T-helper 9 cell (primary cell): ENCODE results near the gene NPRL2.

Experiments used
- DNase-seq: peaks from one replicate; pipeline ENCODE4 v3.0.0-alpha.2; 2020

Gene NPRL2

DNA sequence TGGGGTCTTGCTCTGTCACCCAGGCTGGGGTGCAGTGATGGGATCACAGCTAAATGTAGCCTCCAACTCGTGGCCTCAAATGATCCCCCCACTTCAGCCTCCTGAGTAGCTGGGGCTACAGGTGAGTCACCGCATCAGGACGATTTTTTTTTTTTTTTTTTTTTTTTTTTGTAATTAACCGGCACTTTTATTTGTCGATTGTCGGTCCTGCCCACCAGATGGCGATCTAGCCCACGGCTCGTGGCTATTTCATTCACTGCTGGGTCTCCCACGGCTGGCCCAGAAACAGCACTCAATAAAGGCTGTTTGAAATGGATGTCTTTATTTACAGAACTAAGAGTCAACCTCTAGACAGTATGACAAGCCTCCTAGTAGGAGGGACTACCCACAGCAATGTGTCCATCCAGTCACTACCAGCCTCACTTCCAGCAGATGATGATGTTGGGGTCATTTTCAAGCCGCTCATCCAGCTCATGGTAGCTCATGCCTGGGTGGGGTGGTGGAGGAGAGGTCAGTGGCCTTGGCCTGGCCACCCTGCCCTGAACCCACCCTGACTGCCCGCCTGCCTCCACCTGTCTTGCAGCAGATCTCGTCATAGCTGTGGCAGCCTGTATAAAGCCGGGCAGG lies 3.3 kb downstream of the NPRL2 start:
- DNase-seq = peak; percentile 68

DNA sequence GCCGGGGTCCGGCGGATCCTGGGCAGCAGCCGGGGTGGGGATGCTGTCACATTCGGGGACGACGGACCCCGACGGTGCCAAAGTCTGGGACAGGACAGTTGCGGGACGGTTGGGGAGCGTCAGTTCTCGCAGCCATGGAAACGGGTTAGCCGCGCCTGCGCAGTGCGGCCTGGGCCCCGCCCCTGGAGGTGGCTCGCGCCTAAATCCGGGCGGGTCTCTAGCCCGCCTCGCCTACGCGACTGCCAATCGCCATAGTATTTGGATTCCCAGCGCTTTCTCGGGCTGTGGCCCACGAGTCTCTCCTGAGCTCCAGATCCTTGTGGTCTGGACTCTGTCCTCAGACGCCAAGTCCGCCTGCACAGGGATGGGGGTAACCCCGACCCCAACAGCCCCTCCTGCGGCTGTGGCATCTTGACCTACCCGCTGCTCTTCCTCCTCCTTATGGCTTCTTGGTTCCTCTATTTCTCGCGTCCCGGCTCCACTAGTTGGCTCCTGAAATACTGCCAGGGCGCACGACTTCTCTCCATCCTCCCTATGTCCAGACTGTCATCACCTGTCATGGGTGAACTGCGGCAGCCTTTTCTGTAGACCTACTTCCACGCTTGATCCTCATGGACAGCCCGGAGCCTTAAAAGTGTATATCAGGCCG lies 4.9 kb downstream of the NPRL2 start, which contains the start of gene ZMYND10:
TSS of gene ZMYND10 (minus strand) at position 147 of the 649 bp plus-strand sequence. CDS start 153 bp downstream, outside the sequence.
- peak; percentile 73 for DNase-seq

DNA sequence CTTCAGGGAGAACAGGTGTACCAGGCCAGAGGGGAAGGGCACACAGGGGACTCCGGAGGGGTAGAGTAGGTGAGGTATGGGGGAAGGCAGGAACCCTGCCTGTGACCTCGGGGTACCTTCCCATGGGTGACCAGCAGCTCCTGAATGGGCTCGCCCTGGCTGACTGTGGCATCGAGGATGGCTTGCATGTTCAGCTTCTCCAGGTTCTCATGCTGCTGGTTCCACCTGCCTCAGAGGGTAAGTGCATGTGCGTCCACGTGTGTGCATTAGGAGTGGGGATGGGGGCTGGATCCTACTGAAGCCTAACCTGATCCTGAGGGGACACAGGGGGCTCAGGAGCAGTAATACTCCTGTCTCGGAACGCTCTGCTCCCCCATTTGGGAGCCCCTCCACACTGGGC lies 5.6 kb downstream of the NPRL2 start:
- DNase-seq = no peak

DNA sequence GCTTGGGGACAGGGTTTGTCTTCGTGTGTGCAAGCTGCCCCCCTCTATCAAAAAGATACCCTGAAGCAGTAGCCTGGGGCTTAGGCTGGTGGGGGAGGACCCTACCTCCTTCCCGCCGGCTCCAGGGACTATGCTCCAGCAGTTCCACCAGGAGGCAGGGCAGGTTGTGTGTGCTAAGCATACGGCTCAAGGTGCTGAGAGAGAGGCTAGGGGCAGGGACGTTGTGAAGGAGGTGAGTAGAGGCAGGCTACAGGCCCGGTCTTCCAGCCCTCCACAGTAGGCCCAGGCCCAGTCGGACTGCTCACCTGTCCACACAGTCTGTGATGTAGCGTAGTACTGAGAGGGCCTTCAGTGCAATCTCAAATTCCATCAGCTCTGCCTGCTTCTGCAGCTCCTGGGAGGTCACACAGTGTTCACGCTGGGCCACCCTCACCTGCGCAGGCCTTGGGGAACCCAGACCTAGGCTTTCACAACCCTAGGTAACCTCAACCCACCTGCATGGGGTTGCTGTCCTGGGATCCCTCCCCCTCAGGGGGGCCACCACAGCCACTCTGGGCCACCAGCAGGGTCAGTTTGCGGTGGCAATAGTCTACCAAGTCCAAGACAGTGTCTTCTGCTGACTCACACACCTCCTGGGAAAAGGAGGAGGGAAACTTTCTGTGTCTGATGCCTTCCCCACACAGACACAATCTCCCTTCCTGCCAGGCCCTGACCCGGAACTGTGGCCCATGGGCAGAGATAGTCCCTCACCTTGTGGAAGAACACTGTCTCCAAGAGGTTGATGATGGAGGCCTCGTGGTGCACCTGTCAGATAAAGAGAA lies 7.6 kb downstream of the NPRL2 start:
- DNase-seq = no peak

DNA sequence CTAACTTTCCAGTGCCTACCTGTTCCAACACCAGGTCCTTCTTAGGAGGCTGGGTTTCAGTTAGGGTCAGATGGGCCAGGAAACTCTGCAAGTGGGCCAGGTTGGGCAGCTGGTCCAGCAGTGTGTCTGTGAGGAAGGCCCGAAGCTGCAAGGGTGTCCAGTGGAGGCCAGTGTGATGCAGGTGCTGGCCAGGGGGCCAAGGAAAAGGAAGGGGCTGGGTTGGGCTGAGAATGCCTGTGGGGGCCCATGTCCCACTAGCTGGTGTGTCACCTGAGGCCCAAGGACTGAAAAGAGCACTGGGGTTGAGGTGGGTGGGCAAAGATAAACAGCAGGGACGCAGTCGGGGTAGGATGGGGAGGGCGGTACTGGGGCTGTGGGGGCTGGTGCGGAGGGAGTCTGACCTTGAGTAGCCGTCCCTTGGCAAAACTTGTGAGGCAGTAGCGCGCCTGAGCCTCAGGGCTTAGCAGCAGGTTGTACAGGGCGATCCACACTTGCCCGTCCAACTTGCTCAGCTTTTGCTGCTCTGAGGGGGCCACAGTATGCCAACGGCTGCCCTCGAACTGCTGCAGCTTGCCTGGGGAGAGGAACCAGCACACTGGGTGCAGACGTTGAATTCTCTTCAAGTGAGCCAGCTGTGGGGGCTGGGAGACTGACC lies 8.5 kb downstream of the NPRL2 start:
- no peak for DNase-seq

DNA sequence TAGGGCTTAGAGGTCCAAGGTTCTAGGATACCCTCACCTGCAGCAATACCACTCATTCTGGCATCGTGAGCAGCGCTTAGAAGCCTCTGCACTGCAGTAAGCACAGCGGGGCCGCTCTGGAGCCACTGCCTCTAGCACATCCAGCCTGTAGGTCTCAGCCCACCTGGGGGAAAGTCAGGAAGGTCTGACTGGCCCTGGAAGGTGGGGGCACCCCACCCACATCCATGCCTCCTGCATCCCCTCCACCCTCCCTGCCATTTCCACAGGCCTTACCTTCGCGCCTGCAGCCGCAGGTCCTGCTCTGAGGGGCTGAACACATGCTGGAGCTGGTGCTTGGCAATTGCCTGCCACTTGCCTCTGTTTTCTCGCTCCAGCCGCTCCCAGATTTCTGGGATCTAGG lies 9.0 kb downstream of the NPRL2 start:
- no peak for DNase-seq

DNA sequence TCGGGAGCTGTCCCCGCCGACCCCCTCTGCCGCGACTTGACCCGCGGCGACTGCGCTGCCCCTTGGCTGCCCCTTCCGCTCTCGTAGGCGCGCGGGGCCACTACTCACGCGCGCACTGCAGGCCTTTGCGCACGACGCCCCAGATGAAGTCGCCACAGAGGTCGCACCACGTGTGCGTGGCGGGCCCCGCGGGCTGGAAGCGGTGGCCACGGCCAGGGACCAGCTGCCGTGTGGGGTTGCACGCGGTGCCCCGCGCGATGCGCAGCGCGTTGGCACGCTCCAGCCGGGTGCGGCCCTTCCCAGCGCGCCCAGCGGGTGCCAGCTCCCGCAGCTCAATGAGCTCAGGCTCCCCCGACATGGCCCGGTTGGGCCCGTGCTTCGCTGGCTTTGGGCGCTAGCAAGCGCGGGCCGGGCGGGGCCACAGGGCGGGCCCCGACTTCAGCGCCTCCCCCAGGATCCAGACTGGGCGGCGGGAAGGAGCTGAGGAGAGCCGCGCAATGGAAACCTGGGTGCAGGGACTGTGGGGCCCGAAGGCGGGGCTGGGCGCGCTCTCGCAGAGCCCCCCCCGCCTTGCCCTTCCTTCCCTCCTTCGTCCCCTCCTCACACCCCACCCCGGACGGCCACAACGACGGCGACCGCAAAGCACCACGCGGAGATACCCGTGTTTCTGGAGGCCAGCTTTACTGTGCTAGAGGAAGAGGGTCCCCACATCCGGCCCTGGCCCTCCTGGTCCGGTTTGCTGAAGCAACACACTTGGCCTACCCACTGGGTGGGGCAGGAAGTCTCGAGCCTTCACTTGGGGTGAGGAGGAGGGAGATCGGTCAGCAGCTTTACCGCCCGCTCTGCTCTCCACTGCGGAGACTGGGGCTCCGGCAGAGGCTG lies 9.9 kb downstream of the NPRL2 start, which contains the start of gene RASSF1:
TSS of gene RASSF1 (minus strand) at position 389 of the 882 bp plus-strand sequence. CDS start at position 358, 31 bp downstream.
- peak; percentile 51 for DNase-seq

DNA sequence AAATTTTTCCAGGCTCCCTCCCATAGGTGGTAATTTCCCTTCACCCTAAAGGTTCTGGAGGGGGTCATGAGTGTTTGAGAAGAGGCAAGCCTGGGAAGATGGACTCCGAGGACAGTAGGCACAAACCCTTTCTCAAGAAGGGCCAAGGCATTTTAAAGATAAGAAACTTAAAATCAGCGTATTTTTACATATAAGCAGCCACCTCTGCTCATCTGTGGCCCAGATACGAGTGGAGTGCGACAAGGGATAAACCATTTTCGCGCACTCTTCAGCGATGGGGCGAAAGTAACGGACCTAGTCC lies 10.5 kb downstream of the NPRL2 start:
- no peak for DNase-seq

DNA sequence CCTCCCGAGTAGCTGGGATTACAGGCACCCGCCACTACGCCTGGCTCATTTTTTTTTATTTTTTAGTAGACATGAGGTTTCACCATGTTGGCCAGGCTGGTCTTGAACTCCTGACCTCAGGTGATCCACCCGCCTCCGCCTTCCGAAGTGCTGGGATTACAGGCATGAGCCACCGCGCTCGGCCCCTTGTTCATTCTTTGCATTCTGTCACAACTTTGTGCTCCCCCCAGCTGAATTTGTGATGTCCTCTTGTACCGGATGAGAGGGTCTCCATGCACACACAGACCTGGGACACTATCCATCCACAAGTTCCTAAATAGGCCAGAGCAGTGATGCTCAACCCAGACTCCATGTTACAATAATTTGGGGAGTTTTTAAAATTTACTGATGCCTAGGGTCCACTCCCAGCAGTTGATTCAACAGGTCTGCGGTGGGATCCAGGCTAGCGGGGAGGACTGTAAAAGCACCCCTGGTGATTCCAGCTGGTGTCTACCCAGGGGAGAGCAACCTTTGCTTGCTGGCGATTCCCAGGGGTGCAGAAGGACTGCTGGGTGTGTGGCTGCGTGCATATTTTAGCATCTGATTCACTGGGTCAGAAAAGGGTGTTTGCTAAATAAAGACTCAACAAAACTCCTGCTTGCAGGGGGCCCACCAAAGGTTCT lies 11.0 kb downstream of the NPRL2 start:
- DNase-seq = no peak

DNA sequence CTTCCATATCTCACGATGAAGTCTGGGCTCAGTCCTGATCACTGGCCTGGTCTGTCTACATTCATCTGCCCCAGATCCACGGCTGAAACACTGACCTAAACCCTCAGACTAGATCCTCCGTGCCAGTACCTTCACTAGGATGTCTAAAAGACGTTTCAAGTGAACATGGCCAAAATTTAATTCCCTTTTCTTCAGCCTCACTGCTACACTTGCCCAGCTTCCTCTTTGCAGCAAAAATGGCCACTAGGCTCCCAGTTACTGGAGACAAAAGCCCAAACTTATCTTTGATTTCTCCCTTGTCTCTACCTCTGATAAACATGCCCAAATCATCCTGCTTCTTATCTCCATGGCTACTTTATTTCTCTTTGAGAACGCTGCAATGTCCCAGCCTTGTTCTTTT lies 11.6 kb downstream of the NPRL2 start:
- DNase-seq = no peak

DNA sequence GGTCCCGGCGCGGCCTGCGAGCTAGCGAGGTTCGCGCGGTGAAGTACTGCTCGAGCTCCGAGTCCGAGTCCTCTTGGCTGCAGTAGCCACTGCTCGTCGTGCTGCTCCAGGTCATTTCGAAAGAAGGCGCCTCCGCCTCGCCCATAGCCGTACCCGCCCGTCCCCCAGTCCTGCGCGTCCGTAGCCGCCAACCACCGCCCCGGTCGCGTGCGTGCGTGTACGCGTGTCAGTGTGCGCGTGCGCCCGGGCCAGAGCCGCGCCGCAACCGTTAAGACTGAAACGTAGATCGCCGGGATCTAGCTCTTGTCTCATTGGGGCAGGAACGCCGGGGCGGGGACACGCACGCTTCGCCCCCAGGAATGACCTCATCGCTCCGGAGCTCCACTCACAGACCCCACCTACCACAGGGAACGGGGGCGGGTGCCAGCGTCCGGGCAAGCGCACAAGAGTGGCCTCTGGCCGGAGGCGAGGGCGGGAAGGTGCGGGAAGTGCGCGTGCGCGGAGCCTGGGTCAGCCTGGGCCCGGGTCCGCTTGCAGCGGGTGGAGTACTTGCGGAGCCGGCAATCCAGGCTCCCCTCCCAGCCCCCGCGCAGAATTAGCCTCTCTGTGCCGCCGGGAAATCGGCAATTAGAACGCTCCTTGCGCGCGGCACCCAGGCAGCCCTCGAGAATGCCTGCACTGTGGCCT lies 13.3 kb downstream of the NPRL2 start:
- peak; percentile 86 for DNase-seq

DNA sequence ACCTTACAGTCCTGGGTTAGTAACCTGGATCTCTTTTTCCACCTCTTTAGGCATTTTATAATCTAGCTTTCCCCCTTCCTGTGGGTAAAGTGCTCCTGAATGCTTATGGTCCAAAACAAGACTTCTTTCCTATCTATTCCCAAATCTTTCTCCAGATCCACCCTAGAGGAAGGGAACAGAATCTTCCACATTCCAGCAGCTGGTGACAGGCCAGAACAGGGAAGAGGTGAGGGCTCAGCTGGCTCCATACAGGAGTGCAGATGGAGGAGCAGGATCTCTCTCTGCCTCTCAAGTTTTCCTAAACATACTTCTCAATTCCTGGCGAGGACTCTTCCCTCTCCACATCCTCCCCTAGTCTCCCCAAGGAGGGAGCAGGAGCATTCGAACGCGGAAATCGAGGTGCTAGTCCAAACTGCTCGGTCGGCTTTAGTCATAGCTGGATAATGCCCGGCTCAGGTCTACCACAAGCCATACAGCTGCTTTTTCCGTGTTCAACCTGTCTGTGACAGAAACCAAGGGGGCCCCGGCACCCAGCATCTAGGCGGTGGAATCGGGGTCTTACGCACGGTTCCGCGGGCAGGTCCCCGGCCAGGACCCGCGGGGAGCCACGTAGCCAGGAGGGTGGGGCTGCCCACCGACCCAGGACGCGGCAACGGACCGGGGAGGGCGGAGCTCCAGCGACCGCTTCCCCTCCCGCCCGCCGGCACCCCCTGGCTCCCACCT lies 14.0 kb downstream of the NPRL2 start:
- no peak for DNase-seq

DNA sequence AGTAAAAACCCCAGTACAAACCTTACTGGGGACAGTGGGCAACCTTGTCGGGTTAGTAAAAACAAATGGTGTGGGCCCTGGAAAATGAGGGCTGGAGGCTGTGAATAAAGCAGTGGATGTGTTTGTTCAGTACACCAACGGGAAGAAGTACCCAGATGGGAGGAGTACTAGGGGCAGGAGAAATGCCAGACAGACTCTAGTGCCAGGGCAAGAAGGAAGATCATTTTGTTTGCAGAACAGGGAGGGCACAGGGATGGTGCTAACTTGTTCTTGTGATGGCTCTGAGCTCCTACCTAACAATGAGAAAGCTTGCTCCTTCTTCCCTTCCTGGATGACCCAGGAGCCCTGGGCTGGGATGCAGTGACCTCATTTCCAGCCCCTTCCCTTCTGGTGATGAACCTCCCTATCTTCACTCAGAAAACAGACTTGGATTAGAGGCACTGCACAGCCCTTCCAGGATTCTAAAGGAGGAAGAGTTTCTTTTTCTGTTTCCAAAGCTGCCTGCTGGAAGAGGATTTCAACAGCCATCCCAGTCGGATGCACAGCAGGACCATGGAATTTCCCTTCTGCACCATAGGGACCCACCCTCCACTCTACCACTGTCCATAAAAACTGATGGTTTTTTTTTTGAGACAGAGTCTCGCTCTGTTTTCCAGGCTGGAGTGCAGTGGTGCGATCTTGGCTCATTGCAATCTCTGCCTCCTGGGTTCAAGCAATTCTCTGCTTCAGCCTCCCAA lies 16.1 kb downstream of the NPRL2 start:
- no peak for DNase-seq

DNA sequence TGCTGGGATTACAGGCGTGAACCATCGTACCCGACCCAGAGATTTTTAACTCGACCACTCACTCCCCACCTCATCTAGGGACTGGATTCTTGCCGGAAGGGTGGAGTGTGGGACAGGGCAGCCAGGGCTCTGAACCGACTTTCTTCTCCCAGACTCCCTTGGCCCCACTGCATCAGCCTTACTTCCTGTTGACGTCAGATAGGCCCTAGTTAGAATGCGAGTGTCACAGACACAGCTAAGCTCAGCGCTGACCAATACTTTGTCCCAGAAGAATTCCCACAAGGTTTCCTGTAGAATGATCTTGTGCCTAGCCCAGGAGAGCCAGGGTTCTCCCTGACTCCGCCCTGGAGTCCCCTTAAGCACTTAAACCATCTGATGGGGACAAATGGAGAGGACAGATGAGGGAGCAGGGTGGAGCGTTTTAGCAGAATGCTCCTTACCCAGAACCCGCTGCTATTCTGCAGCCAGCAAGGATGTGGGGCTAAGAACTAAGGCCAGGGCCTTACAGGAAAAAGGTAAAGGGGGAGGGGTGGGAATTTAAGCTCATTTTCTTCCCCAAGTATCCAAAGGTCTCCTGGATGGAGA lies 16.7 kb downstream of the NPRL2 start:
- no peak for DNase-seq

DNA sequence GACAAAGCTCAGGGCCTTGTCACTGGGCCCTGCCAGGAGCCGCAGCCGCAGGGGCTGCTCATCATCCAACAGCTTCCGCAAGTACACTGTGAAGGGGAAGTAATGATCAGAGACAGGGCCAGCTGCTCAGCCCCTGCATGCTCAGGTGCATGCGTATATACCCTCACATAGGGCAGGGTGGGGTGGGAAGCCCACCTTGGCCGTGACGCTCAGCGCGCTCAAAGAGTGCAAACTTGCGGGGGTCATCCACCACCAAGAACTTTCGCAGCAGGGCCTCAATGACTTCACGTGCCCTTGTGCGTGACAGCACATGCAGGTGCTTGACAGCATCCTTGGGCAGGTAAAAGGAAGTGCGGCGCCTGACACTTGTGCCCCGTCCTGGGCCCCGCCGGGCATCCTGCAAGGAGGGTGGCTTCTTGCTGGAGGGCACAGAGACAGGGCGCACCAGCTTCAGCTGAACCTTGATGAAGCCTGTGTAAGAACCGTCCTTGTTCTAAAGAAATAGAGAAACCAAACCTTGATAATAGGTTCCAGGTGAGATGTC lies 19.1 kb downstream of the NPRL2 start:
- no peak for DNase-seq

DNA sequence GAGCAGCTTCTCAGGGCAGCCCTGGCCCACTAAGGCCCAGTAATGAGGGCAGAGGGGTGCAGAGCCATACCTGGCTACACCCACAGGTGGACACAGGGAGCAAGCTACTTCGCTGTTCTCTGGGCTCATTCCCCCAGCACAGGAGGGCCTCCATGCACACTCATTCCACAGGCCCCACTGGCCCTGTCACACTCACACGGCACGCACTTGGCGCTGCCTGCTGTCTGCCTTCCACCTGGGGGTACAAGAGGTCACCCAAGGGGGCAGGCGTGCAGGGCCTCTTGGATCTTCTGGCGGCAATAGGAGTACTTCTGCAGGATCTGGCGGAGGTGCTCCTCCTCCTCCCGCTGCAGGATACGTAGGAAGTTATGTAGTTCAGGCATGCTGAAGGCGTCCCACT lies 20.2 kb downstream of the NPRL2 start:
- no peak for DNase-seq

DNA sequence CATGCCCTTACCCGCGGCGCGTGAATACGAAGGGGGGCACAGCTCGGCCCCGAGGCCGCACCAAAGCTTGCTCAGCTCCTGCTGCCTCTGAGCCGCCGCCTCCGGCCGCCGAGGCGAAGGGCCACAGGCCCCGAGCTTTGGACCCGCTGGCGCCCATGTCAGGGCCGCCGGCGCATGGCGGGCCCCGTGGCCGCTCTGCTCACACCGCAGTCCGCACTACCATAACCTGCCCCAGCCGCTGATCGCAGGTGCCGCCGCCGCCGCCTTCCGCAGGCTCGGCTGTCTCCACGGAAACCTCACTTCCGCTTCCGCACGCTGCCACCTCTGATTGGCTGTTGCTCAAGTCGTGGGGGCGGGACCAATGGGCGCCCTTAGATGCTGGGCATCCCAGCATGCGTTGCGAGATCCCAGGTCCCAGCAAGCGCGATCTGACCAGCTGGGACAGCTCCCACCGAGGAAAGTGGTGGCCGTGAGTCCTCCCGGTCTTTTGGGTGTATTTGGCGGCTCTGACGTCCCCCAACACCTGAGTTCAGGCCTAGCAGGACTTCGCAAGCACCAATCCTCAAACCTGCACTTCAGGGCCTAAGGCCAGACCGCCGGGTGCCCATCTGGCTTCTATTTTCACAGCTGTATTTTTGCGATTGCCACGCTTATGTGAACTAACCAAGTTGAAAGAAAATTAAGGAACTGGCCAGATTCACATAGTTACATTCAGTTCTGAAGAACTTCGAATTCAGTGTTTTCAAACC lies 22.5 kb downstream of the NPRL2 start, which contains the start of gene TUSC2:
TSS of gene TUSC2 (minus strand) at position 281 of the 749 bp plus-strand sequence. CDS start at position 157, 124 bp downstream.
- DNase-seq = peak; percentile 93

DNA sequence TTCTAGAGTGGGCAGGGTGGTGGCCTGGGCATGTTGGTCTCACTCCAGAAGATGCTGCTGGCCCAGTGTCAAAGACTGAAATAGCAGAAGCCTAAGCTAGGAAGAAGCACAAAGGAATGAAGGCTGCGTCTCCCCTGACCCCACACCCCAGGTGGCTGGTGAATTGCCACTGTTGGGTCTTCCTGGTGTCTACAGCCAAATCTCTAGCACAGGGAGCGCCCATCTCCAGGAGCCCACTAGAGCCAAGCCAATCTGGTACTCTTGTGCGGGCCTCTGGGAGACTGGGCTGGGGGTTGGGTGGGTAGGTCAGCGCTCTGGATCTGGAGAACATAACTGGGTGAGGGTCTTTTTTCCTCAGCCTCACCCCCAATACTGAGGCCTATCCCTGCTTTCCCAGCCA lies 23.4 kb downstream of the NPRL2 start:
- DNase-seq = no peak
